Right lung (tissue), 5 donors: ENCODE measurements around the gene MMP17. TPM values are rescaled to one million over a fixed set of nuclear protein-coding genes. Genes with fewer than 3 reads are reported as not detected.
A peak's percentile ranks its signal among the peaks of the same experiment; 100 is the strongest.

Source experiments
- DNase-seq, 2 donors: peaks; one replicate each; pipeline ENCODE4 v3.0.0-alpha.2; 2013
- polyA plus RNA-seq, 5 donors: library from polyadenylated mRNA; unstranded; fragments of 120-200 nt; gene quantifications; one replicate each; pipeline versions ENCODE4 v1.2.1 to v1.2.3, GENCODE V29; 2013; ENCODE audit warnings: inconsistent platforms in 1 of 5, low replicate concordance in 1 of 5; ENCODE audit not compliant: insufficient read length in 5 of 5, insufficient read depth in 1 of 5

Gene MMP17
- polyA plus RNA-seq, 5 donors, result 1.9 to 4.2 (median 2.5) TPM

DNA sequence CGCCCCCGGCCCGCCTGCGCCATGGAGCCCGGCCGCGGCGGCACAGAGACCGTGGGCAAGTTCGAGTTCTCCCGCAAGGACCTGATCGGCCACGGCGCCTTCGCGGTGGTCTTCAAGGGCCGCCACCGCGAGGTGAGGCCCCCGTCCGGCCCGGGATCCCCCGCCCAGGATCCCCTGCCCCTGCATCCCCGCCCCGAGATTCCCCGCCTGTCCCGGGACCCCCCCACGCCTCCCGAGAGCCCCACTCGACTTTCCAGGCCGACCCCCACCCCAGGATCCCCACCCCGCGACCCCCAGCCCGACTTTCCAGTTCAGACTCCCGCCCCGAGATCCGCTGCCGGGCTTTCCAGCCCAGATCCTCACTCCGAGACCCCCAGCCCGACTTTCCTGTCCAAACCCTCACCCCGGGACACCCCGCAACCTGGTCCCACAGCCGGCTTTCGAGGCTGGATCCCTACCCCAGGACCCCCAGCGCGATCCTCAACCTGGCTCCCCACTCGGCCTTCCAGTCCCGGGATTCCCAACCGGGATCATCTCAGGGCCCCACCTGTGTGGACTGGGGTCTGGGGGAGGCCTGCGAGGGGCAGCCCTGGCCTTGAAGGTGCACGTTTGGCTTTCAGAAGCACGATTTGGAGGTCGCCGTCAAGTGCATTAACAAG lies 66.9 kb downstream of the MMP17 start:
- DNase-seq, result no peak

GRCh38 chr12:131895640-131896079 lies 67.5 kb downstream of the MMP17 start:
- DNase-seq, result no peak

DNA sequence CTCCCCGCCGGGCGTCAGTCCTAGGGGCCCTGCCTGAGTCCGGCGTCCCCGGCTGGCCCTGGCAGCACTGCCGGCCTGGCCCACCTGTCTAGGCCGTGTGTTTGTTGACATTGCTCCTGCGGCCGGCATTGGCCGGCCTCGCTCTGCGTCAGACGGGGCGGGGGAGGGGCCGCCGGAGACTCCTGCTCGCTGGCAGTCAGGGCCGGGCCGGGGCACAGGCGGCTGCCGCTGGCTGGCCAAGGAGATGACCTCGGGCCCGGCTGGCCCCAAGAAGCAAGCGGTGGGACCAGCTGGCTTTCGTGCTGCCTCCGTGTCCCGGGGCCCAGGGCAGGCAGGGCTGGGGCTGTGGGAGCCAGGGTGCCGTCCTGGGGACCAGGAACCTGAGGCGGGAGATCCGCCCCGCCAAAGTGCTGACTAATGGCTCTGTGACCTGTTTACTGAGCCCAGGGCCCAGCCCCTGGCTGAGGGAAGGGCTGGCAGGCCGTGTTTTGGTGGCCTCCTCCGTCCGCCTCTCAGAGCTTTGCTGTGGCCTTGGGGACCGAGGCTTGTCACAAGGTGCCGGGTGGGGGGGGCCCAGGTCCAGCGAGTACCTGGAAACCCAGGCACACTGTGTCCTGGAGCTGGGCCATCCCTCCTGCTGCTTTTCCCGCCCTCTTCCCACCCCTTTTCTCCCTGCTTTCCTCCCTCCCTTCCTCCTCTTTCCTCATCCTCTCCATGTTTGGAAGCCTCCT lies 68.1 kb downstream of the MMP17 start:
- DNase-seq, result peak; percentile 80 to 82

DNA sequence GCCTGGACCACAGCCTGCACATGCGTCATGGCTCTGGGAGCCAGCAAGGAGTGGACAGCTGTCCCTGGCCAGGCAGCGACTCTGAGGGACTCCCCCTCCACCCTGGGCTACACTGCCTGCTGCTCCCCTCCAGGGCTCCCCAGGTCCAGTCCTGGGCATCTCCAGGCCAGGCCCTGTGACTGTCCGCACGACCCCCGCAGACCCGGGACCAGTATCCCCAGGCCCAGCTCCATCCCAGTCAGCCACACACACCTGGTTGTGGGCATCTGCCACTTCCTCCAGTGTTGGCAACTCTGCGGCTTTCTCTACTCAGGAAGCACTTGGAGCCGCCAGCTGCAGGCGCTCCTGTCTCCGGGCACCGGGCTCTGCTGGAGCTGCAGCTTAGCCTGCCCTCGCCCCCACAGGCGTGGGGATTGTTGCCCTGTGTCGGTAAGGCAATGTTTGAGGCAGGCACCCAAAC lies 68.6 kb downstream of the MMP17 start:
- peak in 1 of 2 donors; percentile 78 for DNase-seq

- DNase-seq, result no peak
These were observed 69.1 kb downstream of the MMP17 start for GRCh38 chr12:131897276-131897675.

DNA sequence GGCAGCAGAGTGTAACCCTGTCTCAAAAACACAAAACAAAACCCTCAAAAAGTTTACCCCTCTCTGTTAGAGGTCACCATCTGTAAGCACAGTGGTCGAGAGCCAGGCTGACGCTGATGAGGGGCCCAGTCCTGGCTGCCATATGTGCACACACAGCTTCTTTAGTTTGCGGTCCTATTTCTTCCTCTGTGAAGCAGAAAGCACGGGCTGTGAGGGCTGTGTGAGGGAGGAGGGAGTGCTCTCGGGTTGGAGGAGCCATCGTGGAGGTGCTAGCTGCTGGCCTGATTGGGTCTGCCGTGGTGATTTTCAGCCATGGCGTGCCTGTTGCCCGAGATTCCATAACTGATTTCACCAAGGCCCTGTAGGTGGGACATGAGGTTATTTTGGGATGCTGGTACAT lies 69.7 kb downstream of the MMP17 start:
- DNase-seq, result no peak

- DNase-seq, result no peak
These were observed 72.2 kb downstream of the MMP17 start for GRCh38 chr12:131900397-131900796.

Other genes with a start within 250 kb of the MMP17 start
- 10 to 100 TPM; 45.5 to 60.3 (median 53.6) TPM for gene SFSWAP, start 117.3 kb upstream of the MMP17 start, polyA plus RNA-seq
- gene ULK1, start 66.2 kb downstream of the MMP17 start, polyA plus RNA-seq, result 10 to 100 TPM; 19.8 to 37.8 (median 27.7) TPM
- 10 to 100 TPM; 10.7 to 22.3 (median 16.0) TPM for gene PUS1, start 100.9 kb downstream of the MMP17 start, polyA plus RNA-seq
- gene EP400, start 121.5 kb downstream of the MMP17 start, polyA plus RNA-seq, result 10 to 100 TPM; 34.5 to 41.0 (median 38.9) TPM